CD4-positive, alpha-beta T cell (primary cell): Measurements from ENCODE around the gene GK. TPM values are rescaled to one million over a fixed set of nuclear protein-coding genes. Genes with fewer than 3 reads are reported as not detected.

Experiments used
- ATAC-seq: fragments of 200-7000 bp; cut with Tn5 transposase; one replicate; pipeline ENCODE4 v1.10.0; 2022; ENCODE audit warnings: mild to moderate bottlenecking; ENCODE audit not compliant: poor library complexity
- CTCF ChIA-PET: fragments of 350-600 bp; sonication (Branson Sonifier 250); formaldehyde crosslinking; loops from one replicate; lab custom pipeline; 2021; ENCODE audit warnings: antibody characterized with exemption, inconsistent platforms; lab: Charles Lee
- POLR2A ChIA-PET: fragments of 350-600 bp; sonication (Branson Sonifier 250); formaldehyde crosslinking; loops from one replicate; lab custom pipeline; 2021; ENCODE audit warnings: antibody characterized with exemption, inconsistent platforms; lab: Charles Lee
- DNase-seq, 14 experiments: peaks; one replicate each; pipeline ENCODE4 v3.0.0-alpha.2; 2013 to 2020; ENCODE audit warnings: mixed read lengths in 2 of 14
- H3K27ac ChIP-seq, 2 donors: one replicate each; pipeline versions ENCODE4 v1.5.1 to v1.7.0; 2013; ENCODE audit warnings: low read length in 2 of 2, low read depth in 1 of 2, mild to moderate bottlenecking in 1 of 2
- H3K27me3 ChIP-seq, 2 experiments: 1 replicate in 1 of 2; 2 replicates in 1 of 2; pipeline versions ENCODE4 v1.6.1 to v1.7.0; 2013; ENCODE audit warnings: low read length in 2 of 2, control low read depth in 1 of 2, mild to moderate bottlenecking in 1 of 2, moderate library complexity in 1 of 2; ENCODE audit not compliant: insufficient read depth in 2 of 2, control insufficient read depth in 1 of 2
- H3K36me3 ChIP-seq: one replicate; pipeline ENCODE4 v1.6.1; 2013; ENCODE audit warnings: low read length, control low read depth; ENCODE audit not compliant: insufficient read depth
- H3K4me1 ChIP-seq: one replicate; pipeline ENCODE4 v1.6.1; 2013; ENCODE audit warnings: low read length, control low read depth; ENCODE audit not compliant: insufficient read depth
- H3K4me3 ChIP-seq: one replicate; pipeline ENCODE4 v1.5.1; 2013; ENCODE audit warnings: mild to moderate bottlenecking, low read length, moderate library complexity
- H3K9me3 ChIP-seq, 2 experiments: 1 replicate in 1 of 2; 2 replicates in 1 of 2; pipeline versions ENCODE4 v1.6.1 to v1.7.0; 2013; ENCODE audit warnings: low read length in 2 of 2, mild to moderate bottlenecking in 2 of 2, control low read depth in 1 of 2, moderate library complexity in 1 of 2; ENCODE audit not compliant: control insufficient read depth in 1 of 2, insufficient read depth in 1 of 2
- H3K27ac Mint-ChIP-seq: one replicate; pipeline ENCODE4 v1.8.0; 2020; ENCODE audit warnings: mixed read lengths
- H3K27me3 Mint-ChIP-seq: one replicate; pipeline ENCODE4 v1.8.0; 2021; ENCODE audit warnings: mixed read lengths
- H3K36me3 Mint-ChIP-seq: one replicate; pipeline ENCODE4 v1.8.0; 2021; ENCODE audit warnings: low read depth, mixed read lengths
- H3K4me1 Mint-ChIP-seq: one replicate; pipeline ENCODE4 v1.8.0; 2021; ENCODE audit warnings: low read depth, mixed read lengths
- H3K4me3 Mint-ChIP-seq: one replicate; pipeline ENCODE4 v1.8.0; 2020; ENCODE audit warnings: mild to moderate bottlenecking, mixed read lengths
- H3K9me3 Mint-ChIP-seq: one replicate; pipeline ENCODE4 v1.8.0; 2020; ENCODE audit warnings: mixed read lengths
- intact Hi-C, 2 experiments: fragments of 100-400 bp; cut with DNase I in 1 of 2; cut with micrococcal nuclease in 1 of 2; formaldehyde crosslinking; loops; one replicate each; pipeline versions ENCODE4 v1.15.1 to v1.9.0; 2023 to 2025; cut with DNase I, micrococcal nuclease
- total RNA-seq, 174 experiments: library from RNA in 2 of 174; stranded (reverse) in 2 of 174; gene quantifications; one replicate each; pipeline ENCODE4 v1.2.3 and lab custom pipeline; 2021 to 2026
- TF ChIP-seq, protein P1 (sequence below): fragments of 200-600 bp; IDR thresholded peaks from one replicate; pipeline ENCODE4 v1.8.0; 2022; ENCODE audit warnings: antibody characterized with exemption, mild to moderate bottlenecking

GK gene
- total RNA-seq, 2 experiments from 2014 or later: 1.4 to 1.9 TPM

DNA sequence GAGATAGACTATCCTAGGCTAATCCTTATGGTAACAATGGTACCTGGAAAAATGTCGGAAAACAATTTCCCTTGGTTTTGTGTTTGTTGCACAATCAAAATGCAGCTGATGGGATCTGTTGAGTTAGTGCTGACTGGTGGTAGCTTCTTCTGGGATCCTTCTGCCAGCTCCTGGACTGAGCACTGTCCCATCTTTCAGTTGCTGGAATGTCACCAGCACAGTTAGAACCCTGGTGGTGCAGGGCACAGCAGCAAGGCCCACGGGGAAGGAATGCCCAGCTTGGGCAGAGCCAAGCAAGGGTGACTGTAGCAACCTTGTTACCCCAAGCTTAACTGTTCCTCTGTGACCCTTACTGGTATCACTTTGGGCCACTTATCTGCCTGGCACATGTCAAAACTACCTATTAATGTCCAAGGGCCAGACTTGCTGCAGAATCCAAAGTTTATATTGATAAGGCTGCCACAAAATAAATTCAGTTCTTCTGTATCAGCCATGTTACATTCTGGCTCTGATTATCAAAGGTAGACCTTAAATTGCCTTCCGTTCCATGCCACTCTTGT lies 53.1 kb downstream of the GK start:
- peaks cover 4% of the 10 kb centered on the region for H3K36me3 ChIP-seq
- H3K27me3 ChIP-seq: no peaks in the 10 kb centered on the region
- intact Hi-C loops: no loop called here
- no peaks in the 10 kb centered on the region for H3K4me1 Mint-ChIP-seq
- H3K9me3 Mint-ChIP-seq: no peaks in the 10 kb centered on the region
- H3K4me3 ChIP-seq: no peak overlapping the region
- POLR2A ChIA-PET: no interaction called here
- no peaks in the 10 kb centered on the region for H3K27me3 Mint-ChIP-seq
- H3K27ac Mint-ChIP-seq: no peak overlapping the region
- no peak for ATAC-seq
- TF ChIP-seq, protein P1, sequence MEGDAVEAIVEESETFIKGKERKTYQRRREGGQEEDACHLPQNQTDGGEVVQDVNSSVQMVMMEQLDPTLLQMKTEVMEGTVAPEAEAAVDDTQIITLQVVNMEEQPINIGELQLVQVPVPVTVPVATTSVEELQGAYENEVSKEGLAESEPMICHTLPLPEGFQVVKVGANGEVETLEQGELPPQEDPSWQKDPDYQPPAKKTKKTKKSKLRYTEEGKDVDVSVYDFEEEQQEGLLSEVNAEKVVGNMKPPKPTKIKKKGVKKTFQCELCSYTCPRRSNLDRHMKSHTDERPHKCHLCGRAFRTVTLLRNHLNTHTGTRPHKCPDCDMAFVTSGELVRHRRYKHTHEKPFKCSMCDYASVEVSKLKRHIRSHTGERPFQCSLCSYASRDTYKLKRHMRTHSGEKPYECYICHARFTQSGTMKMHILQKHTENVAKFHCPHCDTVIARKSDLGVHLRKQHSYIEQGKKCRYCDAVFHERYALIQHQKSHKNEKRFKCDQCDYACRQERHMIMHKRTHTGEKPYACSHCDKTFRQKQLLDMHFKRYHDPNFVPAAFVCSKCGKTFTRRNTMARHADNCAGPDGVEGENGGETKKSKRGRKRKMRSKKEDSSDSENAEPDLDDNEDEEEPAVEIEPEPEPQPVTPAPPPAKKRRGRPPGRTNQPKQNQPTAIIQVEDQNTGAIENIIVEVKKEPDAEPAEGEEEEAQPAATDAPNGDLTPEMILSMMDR: no peak
- no peaks in the 10 kb centered on the region for H3K9me3 ChIP-seq
- DNase-seq: no peak
- no peaks in the 10 kb centered on the region for H3K4me1 ChIP-seq
- no peak overlapping the region for H3K27ac ChIP-seq
- CTCF ChIA-PET: no interaction called here
- H3K36me3 Mint-ChIP-seq: peaks cover 9% of the 10 kb centered on the region
- H3K4me3 Mint-ChIP-seq: no peak overlapping the region

DNA sequence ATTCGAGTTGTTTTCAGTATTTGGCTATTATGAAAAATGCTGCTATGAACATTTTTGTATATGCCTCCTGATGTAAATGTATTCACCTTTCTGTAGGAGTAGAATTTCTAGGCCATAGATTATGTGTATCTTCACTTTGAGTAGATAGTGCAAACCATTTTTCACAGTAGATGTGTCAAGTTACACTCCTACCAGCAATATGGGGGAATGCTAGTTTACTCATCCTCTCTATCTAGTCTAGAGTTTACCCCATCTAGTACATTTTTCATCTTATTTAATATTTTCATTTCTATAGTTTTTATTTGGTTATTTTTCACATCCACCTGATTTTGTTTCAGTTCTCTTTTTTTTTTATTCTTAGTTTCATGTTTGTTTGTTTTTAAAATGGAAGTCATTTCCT lies 59.0 kb downstream of the GK start:
- peaks cover 12% of the 10 kb centered on the region for H3K36me3 Mint-ChIP-seq
- Histone ChIP-seq H3K4me3 (no peak overlapping the region), H3K36me3 (peaks cover 4% of the 10 kb centered on the region), H3K4me1 (no peaks in the 10 kb centered on the region), H3K27me3 (no peaks in the 10 kb centered on the region), H3K27ac (no peak overlapping the region), H3K9me3 (no peaks in the 10 kb centered on the region)
- DNase-seq (no peak), ATAC-seq (no peak)
- no peaks in the 10 kb centered on the region for H3K9me3 Mint-ChIP-seq
- H3K4me3 Mint-ChIP-seq: no peak overlapping the region
- no peaks in the 10 kb centered on the region for H3K27me3 Mint-ChIP-seq
- TF ChIP-seq, protein P1: no peak
- intact Hi-C loops: loop anchor here in 1 of 2 experiments (2.0 kb wide), 1 partner anchor 77 kb away; no protein-coding TSS in a partner anchor
- H3K4me1 Mint-ChIP-seq: peaks cover 6% of the 10 kb centered on the region
- ChIA-PET POLR2A (no interaction called here), CTCF (no interaction called here)
- H3K27ac Mint-ChIP-seq: no peak overlapping the region

DNA sequence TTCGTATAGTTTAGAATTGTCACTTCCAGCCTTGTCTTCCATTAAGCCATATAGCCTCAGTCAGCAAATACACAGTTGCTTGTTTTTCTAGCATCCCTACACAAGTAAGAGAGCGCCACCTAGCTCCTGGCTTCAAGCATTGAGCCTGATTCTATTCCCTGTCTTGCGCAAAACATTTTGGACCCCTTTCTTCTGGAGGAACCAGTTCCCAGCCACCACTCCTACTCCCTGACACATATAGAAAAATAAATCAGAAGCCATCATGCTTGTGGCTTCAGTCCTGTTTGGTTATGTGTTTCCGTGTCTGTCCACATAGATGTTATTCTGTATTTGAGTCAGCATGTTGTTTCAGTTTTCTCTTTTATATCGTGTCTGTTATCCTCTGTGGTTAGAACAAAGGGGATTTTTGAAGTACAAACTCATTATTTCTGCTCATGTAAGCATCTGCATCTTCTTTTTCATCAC lies 59.9 kb downstream of the GK start:
- POLR2A ChIA-PET: no interaction called here
- H3K36me3 ChIP-seq: peaks cover 4% of the 10 kb centered on the region
- no peak overlapping the region for H3K4me3 ChIP-seq
- no peaks in the 10 kb centered on the region for H3K27me3 ChIP-seq
- H3K27ac Mint-ChIP-seq: peak overlapping the region; percentile 28
- H3K4me1 ChIP-seq: no peaks in the 10 kb centered on the region
- CTCF ChIA-PET: no interaction called here
- peaks cover 12% of the 10 kb centered on the region for H3K36me3 Mint-ChIP-seq
- H3K27ac ChIP-seq: no peak overlapping the region
- no peaks in the 10 kb centered on the region for H3K27me3 Mint-ChIP-seq
- DNase-seq: peak; percentile 5 to 63 (median 22)
- TF ChIP-seq, protein P1: peak; percentile 37
- H3K4me1 Mint-ChIP-seq: peaks cover 6% of the 10 kb centered on the region
- intact Hi-C loops: loop anchor here in 1 of 2 experiments (2.0 kb wide), 1 partner anchor 78 kb away; no protein-coding TSS in a partner anchor
- no peaks in the 10 kb centered on the region for H3K9me3 Mint-ChIP-seq
- H3K9me3 ChIP-seq: no peaks in the 10 kb centered on the region
- peak; percentile 49 for ATAC-seq
- no peak overlapping the region for H3K4me3 Mint-ChIP-seq
